Large intestine (tissue), 3 donors: ENCODE measurements around the gene OR2J1. TPM values are rescaled to one million over a fixed set of nuclear protein-coding genes. Genes with fewer than 3 reads are reported as not detected.
A peak's percentile ranks its signal among the peaks of the same experiment; 100 is the strongest.
"Not testable (repeated sequence)": the region's sequence is repeated elsewhere in the genome, so short reads cannot be mapped to it uniquely, and the experiment has no call there.

ENCODE experiments used
- DNase-seq, 2 donors: peaks; one replicate each; pipeline versions ENCODE4 v3.0.0 to v3.0.0-alpha.2; 2013
- H3K27ac ChIP-seq: one replicate; pipeline ENCODE4 v1.5.1; 2013; ENCODE audit warnings: low read length
- H3K27me3 ChIP-seq: 2 replicates; pipeline ENCODE4 v1.6.1; 2013; ENCODE audit warnings: low read length; ENCODE audit not compliant: control insufficient read depth, insufficient read depth
- H3K36me3 ChIP-seq: 2 replicates; pipeline ENCODE4 v1.6.1; 2013; ENCODE audit warnings: low read length; ENCODE audit not compliant: control insufficient read depth, insufficient read depth
- H3K4me1 ChIP-seq: one replicate; pipeline ENCODE4 v1.6.1; 2013; ENCODE audit warnings: low read length; ENCODE audit not compliant: control insufficient read depth, insufficient read depth
- H3K4me3 ChIP-seq: one replicate; pipeline ENCODE4 v1.5.1; 2013; ENCODE audit warnings: low read length
- H3K9me3 ChIP-seq: one replicate; pipeline ENCODE4 v1.6.1; 2013; ENCODE audit warnings: mild to moderate bottlenecking, low read depth, low read length, moderate library complexity; ENCODE audit not compliant: control insufficient read depth
- WGBS: methylation state at CpG from one replicate; pipeline ENCODE4 v1.1.5; 2013; ENCODE audit warnings: low lambda C conversion rate; ENCODE audit not compliant: insufficient coverage; 5-methylcytosine and 5-hydroxymethylcytosine counted together
- polyA plus RNA-seq: library from polyadenylated mRNA; unstranded; fragments of 120-200 nt; gene quantifications from one replicate; pipeline ENCODE4 v1.2.1, GENCODE V29; 2013

The OR2J1 gene
- polyA plus RNA-seq, 1 donor = not detected

DNA sequence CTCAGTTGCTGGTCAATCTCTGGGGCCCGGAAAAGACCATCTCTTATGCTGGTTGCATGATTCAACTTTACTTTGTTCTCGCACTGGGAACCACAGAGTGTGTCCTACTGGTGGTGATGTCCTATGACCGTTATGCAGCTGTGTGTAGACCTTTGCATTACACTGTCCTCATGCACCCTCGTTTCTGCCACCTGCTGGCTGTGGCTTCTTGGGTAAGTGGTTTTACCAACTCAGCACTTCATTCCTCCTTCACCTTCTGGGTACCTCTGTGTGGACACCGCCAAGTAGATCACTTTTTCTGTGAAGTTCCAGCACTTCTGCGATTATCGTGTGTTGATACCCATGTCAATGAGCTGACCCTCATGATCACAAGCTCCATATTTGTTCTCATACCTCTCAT, 12.8 kb downstream of the OR2J1 start:
- DNase-seq = no peak
- H3K4me3 ChIP-seq = no peak overlapping the region
- H3K27ac ChIP-seq = no peak overlapping the region
- no peaks in the 10 kb centered on the region for H3K9me3 ChIP-seq
- no peaks in the 10 kb centered on the region for H3K36me3 ChIP-seq
- H3K4me1 ChIP-seq = no peaks in the 10 kb centered on the region
- WGBS = 80% methylated on average over 1 of the region's 7 CpGs
- H3K27me3 ChIP-seq = no peaks in the 10 kb centered on the region

DNA sequence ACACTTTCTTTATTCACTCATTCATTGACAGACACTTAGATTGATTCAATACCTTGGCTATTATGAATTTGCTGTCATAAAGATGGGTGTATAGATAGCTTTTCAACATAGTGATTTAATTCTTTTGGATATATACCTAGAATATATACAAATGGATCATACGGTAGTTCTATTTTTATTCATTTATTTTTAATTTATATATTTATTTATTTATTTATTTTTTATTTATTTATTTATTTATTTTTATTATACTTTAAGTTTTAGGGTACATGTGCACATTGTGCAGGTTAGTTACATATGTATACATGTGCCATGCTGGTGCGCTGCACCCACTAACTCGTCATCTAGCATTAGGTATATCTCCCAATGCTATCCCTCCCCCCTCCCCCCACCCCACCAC, 15.7 kb downstream of the OR2J1 start:
- H3K9me3 ChIP-seq, H3K4me3 ChIP-seq, H3K4me1 ChIP-seq, H3K27me3 ChIP-seq, DNase-seq, H3K27ac ChIP-seq, H3K36me3 ChIP-seq: not testable (repeated sequence)
- WGBS = 90% methylated on average over 1 of the region's 3 CpGs

DNA sequence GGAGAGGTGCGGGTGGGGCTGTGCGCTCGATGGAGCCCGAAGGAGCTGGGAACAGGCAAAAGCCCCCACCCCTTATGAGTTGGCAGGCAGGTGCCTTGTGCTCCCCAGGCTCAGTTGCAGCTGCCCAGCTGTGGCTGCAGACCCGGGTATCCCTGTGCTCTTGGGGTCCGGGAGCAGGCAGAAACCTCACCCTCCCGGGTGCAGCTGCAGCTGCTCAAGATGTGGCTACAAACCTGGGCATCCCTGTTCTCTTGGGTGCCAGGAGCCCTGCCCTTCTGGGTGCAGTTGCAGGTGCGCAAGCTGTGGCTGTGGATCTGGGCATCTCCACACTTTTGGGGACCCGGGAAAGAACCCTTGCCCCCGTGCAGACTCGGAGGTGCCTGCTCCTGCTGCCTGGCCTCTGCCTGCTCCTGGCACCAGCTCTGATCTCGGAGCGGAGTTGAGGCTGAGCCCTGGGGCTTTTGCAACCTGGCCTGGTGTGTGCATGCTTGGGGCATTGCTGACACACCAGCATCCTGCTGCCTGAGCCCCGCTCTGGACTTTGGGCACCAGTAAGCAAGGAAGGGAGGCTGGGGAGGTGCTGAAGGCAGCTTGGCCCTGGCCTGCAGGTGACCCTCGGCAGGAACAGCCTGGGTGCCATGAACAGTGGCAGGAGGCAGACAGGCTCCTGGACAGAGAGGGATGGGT, 30.2 kb downstream of the OR2J1 start:
- Histone ChIP-seq H3K4me1 (no peaks in the 10 kb centered on the region), H3K27ac (no peak overlapping the region), H3K27me3 (no peaks in the 10 kb centered on the region), H3K4me3 (no peak overlapping the region), H3K36me3 (no peaks in the 10 kb centered on the region), H3K9me3 (no peaks in the 10 kb centered on the region)
- no CpG with 5 or more reads among the region's 15 CpGs for WGBS
- DNase-seq = no peak

DNA sequence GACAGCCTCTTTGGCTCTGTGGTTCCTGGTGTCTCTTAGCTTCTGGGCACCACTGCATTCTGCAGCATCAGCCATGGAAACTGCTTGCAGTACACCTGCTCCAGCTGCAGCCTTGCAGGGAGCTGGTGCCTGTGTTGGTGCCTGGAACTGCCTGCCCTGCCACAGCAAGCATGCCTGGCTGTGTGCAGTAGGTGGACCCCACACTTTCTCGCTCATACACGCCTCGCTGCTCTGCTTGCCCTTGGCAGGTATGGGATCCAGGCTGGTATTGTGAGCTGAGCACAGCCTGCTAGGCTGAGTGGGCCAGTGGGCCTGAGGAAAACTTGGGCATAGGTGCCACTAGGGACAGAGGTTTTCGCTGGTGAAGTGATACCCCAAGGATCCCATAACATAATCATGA, 31.4 kb downstream of the OR2J1 start:
- H3K4me3 ChIP-seq = no peak overlapping the region
- H3K4me1 ChIP-seq = no peaks in the 10 kb centered on the region
- DNase-seq = no peak
- H3K9me3 ChIP-seq = no peaks in the 10 kb centered on the region
- H3K27ac ChIP-seq = no peak overlapping the region
- no peaks in the 10 kb centered on the region for H3K36me3 ChIP-seq
- WGBS = 71% methylated on average over 1 of the region's 4 CpGs
- no peaks in the 10 kb centered on the region for H3K27me3 ChIP-seq

DNA sequence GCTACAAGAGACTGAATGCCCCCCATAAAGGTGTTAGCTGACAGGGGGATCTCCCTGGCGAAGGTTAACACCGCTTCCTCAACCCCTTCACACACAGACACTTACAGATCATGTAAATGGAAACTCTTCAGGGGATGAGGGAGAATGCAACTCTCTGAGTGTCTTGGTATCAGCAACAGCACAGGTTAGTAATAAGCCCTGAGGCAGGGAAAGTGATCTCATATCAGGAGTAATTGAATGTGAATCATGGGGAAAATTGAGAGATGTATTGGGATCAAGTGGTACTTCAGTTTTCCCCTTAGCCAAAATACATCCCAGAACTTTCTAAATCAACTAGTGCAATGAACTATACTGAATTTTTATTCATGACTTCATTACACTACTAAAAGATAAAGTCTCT, 32.4 kb downstream of the OR2J1 start:
- Histone ChIP-seq H3K9me3 (no peaks in the 10 kb centered on the region), H3K4me3 (no peak overlapping the region), H3K27ac (no peak overlapping the region), H3K27me3 (no peaks in the 10 kb centered on the region), H3K36me3 (no peaks in the 10 kb centered on the region), H3K4me1 (no peaks in the 10 kb centered on the region)
- WGBS = no CpG with 5 or more reads among the region's 2 CpGs
- no peak for DNase-seq

DNA sequence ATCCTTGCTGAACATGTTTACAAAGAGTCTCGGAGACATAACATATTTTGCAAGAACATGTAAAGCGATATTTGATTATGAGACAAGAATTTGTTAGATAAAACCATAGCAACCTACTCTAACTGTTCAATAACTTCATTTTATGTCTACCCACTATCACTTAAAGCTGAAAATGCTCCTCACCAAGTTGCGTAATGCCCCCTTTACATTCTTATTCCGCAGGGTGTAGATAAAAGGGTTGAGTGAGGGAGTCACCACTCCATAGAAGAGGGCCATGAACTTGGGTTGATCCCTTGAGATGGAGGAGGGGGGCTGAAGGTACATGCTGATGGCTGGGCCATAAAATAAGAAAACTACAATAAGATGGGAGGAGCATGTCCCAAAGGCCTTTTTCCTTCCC, 38.4 kb downstream of the OR2J1 start:
- no peaks in the 10 kb centered on the region for H3K9me3 ChIP-seq
- DNase-seq = peak in 1 of 2 donors; percentile 5
- H3K36me3 ChIP-seq = no peaks in the 10 kb centered on the region
- no peaks in the 10 kb centered on the region for H3K27me3 ChIP-seq
- no peak overlapping the region for H3K4me3 ChIP-seq
- WGBS = 94% methylated on average over 2 of the region's 4 CpGs
- no peak overlapping the region for H3K27ac ChIP-seq
- H3K4me1 ChIP-seq = no peaks in the 10 kb centered on the region

DNA sequence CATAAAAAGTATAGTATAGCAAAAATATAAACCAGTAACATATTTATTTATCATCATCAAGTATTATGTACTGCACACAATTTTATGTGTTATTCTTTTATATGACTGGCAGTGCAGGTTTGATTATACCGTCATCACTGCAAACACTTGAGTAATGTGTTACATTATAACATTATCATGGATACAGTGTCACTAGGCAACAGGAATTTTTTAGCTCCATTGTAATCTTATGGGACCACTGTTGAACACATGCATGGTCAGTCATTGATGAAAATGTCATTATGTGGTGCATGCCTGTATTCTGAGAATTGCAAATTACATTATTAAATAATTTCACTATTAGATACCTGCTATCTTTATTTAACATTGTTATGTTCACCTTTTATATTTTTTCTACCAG, 42.3 kb downstream of the OR2J1 start:
- no peak for DNase-seq
- H3K4me1 ChIP-seq = no peaks in the 10 kb centered on the region
- H3K9me3 ChIP-seq = no peaks in the 10 kb centered on the region
- WGBS = no CpG with 5 or more reads among the region's 1 CpG
- no peaks in the 10 kb centered on the region for H3K36me3 ChIP-seq
- H3K4me3 ChIP-seq = no peak overlapping the region
- no peaks in the 10 kb centered on the region for H3K27me3 ChIP-seq
- no peak overlapping the region for H3K27ac ChIP-seq

DNA sequence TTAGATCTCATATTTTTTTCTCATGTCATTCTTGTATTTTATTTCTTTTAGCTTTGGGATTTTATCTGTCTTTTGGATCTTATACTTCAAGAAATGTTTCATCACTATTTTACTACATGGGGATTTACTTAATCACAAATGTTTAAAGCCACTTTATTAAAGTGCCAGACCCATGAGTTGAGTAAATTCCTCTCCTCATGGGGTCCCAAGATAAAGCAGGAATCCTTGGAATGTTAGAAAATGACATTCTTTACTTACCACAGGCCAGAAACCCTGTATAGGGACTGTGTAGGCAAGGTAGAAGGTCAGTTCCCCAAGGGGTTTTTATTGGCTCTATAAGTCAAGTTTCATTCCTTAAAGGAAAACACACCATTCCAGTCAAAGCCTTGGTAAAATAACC, 43.0 kb downstream of the OR2J1 start:
- H3K27me3 ChIP-seq = no peaks in the 10 kb centered on the region
- H3K9me3 ChIP-seq = no peaks in the 10 kb centered on the region
- no peak overlapping the region for H3K4me3 ChIP-seq
- no peak overlapping the region for H3K27ac ChIP-seq
- DNase-seq = no peak
- no peaks in the 10 kb centered on the region for H3K4me1 ChIP-seq
- H3K36me3 ChIP-seq = no peaks in the 10 kb centered on the region

DNA sequence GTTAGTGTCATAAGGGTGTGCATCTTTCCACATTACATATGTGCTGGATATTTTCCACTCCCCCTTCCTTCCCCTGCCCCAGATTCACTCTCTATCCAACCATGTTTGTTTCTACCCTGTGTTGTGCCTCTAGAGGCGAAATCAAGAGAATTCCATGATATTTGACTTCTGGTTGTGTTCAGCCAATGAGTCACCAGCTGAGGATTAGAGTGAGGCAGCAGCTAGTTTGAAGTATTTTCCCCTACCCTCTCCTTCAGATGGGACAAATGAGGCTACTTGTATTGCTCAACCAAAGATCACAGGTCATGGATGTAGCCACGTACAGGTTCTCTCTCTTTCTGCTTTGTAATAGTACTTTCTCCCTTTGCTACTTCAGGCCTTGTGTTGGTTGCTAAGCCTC, 46.9 kb downstream of the OR2J1 start:
- no peaks in the 10 kb centered on the region for H3K9me3 ChIP-seq
- 80% methylated on average over 1 of the region's 2 CpGs for WGBS
- DNase-seq = no peak
- H3K36me3 ChIP-seq = no peaks in the 10 kb centered on the region
- no peaks in the 10 kb centered on the region for H3K4me1 ChIP-seq
- H3K27ac ChIP-seq = no peak overlapping the region
- H3K27me3 ChIP-seq = no peaks in the 10 kb centered on the region
- no peak overlapping the region for H3K4me3 ChIP-seq

DNA sequence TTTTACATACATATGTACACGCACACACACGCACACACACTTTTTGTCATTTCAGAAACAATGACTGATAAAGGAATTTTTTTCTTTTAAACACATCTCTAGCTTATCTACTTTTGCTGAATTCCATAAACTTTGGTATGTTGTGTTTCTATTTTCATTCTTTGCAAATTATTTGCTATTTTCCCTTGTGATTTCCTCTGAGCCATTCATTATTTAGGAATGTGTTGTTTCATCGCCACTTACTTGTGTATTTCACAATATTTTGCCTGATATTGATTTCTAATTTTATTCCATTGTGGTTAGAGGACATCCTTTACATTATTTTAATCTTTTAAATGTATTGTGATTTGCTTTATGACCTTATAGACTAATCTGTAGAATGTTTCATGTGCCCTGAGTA, 47.8 kb downstream of the OR2J1 start:
- 94% methylated on average over 3 of the region's 3 CpGs for WGBS
- DNase-seq = no peak
- no peaks in the 10 kb centered on the region for H3K27me3 ChIP-seq
- no peaks in the 10 kb centered on the region for H3K36me3 ChIP-seq
- no peaks in the 10 kb centered on the region for H3K4me1 ChIP-seq
- no peak overlapping the region for H3K27ac ChIP-seq
- no peaks in the 10 kb centered on the region for H3K9me3 ChIP-seq
- no peak overlapping the region for H3K4me3 ChIP-seq

DNA sequence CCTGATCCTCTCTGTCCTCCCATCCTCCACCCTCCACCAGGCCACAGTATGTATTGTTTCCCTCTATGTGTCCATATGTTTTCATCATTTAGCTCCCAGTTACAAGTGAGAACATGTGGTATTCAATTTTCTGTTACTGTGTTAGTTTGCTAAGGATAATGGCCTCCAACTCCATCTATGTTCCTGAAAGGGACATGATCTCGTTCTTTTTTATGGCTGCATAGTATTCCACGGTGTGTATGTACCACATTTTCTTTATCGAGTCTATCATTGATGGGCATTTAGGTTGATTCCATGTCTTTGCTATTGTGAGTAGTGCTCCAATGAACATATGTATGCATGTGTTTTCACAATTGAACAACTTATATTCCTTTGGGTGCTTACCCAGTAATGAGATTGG, 50.2 kb downstream of the OR2J1 start:
- not testable (repeated sequence) for H3K4me1 ChIP-seq, H3K36me3 ChIP-seq, H3K4me3 ChIP-seq, DNase-seq, H3K27ac ChIP-seq, H3K9me3 ChIP-seq, H3K27me3 ChIP-seq
- no CpG with 5 or more reads among the region's 3 CpGs for WGBS
